OCI-LY3 (cell line): ENCODE measurements around the gene IQGAP1.

Experiments
- EZH2phosphoT487 ChIP-seq: fragments of 200-600 bp; shearing (Covaris generic); IDR thresholded peaks from 2 replicates; pipeline ENCODE4 v1.6.1; 2018; ENCODE audit warnings: antibody characterized with exemption, mixed run types, low read depth
- TF ChIP-seq, protein P1 (sequence below): fragments of 200-600, 300-600 bp; sonication (generic); IDR thresholded peaks from 2 replicates; pipeline ENCODE4 v1.5.1; 2014; ENCODE audit warnings: antibody characterized with exemption, low read length, low read depth

DNA sequence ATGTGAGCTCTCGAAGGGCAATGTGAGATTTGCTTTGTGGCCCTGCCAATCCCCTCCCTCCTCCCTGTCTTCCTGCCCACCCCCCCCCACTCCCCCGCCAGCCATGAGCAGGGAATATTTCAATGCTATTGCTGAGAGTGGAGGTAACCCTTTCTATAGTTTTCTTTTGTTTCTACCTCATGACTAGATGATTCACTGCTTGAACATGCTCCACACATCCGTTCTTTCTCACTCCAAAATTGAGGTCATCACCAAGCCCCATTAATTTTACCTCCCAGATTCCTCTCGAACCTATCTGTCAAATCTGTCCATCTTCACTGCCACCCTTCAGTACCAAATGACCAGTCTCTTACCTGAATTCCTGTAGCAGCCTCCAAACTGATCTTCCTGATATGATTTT is 23.8 kb upstream of the IQGAP1 start:
- TF ChIP-seq, protein P1, sequence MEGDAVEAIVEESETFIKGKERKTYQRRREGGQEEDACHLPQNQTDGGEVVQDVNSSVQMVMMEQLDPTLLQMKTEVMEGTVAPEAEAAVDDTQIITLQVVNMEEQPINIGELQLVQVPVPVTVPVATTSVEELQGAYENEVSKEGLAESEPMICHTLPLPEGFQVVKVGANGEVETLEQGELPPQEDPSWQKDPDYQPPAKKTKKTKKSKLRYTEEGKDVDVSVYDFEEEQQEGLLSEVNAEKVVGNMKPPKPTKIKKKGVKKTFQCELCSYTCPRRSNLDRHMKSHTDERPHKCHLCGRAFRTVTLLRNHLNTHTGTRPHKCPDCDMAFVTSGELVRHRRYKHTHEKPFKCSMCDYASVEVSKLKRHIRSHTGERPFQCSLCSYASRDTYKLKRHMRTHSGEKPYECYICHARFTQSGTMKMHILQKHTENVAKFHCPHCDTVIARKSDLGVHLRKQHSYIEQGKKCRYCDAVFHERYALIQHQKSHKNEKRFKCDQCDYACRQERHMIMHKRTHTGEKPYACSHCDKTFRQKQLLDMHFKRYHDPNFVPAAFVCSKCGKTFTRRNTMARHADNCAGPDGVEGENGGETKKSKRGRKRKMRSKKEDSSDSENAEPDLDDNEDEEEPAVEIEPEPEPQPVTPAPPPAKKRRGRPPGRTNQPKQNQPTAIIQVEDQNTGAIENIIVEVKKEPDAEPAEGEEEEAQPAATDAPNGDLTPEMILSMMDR, result no peak
- no peak for TF ChIP-seq EZH2phosphoT487
